NCI-H510A (cell line): ENCODE measurements around the gene EIF3I.

Experiments
- DNase-seq: peaks from one replicate; lab custom pipeline; 2025; lab: John Stamatoyannopoulos, UW

Gene EIF3I

GRCh38 chr1:32198237-32199042 is 23.8 kb upstream of the EIF3I start:
- no peak for DNase-seq

- DNase-seq, result no peak
Measured at GRCh38 chr1:32199043-32199716, 23.0 kb upstream of the EIF3I start.

GRCh38 chr1:32199717-32200072 is 22.5 kb upstream of the EIF3I start:
- DNase-seq, result peak; percentile 14

DNA sequence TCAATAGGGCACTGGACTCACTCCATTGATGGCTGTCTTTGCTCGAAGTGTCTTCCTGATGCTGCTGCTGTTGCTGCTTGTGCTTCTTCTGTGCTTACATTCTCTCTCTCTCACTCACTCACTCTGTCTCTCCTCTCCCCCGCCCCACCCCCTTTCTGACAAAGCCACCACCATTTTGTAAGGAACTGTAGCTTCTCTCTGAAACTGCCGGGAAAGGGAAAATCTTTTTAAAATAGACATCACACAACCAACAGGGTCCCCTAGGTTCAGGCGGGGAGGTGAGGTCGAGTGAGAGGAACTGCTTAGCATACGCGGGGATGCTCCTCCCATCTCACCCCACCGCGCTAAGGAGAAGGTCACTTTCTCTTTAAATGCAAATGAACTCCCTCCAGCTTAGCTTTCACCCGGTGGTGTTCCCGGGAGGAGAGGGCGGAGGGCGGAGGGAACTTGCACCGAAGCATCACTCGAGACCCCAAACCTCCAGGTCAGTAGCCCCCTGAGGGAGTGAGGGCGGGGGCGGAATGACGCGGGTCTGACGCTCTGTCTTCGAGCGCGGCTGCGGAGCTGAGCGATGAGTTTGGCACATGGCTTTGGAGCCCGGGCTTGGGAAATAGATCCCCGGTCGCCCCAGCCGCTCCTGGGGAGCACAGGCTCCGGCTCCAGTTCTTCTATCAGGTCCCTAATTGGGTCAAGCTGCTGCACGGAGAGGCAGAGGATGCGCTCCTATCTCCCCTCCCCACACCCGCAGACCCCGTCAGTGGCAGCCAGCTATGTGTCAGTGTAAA is 21.8 kb upstream of the EIF3I start, which contains the start of gene CCDC28B:
Gene CCDC28B, plus strand, starts transcription at position 370 of the 785 bp plus-strand sequence. CDS start 1,341 bp downstream, outside the sequence.
- peak; percentile 38 for DNase-seq

- DNase-seq, result peak; percentile 12
Measured at GRCh38 chr1:32201011-32201855, 21.0 kb upstream of the EIF3I start.

DNA sequence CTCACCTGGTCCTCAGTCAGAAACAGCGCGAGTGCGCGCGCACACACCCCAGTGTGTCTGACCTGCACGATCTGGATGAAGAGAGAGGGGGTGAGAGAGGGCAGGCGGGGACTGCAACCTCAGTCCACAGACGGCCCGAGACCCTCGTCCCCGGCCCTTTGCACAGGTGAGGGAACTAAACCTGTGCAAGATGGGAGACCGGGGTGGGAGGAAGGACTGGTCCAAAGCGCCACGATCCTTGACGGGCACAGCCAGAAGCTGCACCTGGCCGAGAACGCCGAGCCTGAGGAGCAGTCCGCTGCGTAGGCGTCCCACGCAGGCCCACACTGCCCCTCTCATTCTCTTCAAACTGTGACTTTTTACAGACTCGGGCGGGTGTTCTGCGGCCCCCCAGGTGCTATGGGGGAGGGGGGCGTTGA is 17.3 kb upstream of the EIF3I start:
- DNase-seq, result no peak

GRCh38 chr1:32205401-32206370 is 16.5 kb upstream of the EIF3I start, which contains the start of gene IQCC:
TSS of gene IQCC (plus strand) at chr1:32205671. CDS start at chr1:32205682, 11 bp downstream.
- DNase-seq, result peak; percentile 82

DNA sequence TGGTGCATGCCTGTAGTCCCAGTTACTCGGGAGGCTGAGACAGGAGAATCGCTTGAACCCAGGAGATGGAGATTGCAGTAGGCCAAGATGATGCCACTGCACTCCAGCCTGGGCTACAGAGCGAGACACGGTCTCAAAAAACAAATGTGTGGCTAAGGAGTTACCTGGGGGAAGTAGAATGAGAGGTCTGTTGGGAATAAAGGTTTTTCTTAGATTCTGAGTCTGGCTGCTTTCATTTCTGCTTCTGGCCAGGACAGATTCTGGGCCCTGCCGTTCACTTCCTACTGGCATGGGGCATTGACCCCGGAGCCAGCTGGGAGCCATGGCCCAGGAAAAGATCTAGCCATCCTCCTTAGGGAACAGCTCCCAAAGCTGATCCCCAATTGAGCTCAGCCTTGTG is 13.7 kb upstream of the EIF3I start:
- no peak for DNase-seq

DNA sequence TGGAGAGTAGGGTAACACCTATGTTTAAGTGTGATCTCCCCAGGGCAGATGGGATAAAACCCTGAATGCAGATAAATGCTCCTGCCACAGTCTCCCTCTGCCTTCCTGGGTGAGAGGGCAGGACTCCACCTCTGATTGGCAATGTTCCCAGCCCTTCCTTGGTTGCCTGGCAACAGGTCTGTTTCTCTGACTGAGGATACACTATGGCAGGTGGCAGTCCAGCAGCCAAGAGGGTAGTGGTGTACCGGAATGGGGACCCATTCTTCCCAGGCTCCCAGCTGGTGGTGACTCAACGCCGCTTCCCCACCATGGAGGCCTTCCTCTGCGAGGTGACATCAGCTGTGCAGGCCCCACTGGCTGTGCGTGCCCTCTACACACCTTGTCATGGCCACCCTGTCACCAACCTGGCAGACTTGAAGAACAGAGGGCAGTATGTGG is 13.3 kb upstream of the EIF3I start, which contains the start of gene DCDC2B:
Gene DCDC2B, plus strand, starts transcription at position 199 of the 438 bp plus-strand sequence. Its CDS starts 5 bp downstream, at position 204.
- DNase-seq, result peak; percentile 59

DNA sequence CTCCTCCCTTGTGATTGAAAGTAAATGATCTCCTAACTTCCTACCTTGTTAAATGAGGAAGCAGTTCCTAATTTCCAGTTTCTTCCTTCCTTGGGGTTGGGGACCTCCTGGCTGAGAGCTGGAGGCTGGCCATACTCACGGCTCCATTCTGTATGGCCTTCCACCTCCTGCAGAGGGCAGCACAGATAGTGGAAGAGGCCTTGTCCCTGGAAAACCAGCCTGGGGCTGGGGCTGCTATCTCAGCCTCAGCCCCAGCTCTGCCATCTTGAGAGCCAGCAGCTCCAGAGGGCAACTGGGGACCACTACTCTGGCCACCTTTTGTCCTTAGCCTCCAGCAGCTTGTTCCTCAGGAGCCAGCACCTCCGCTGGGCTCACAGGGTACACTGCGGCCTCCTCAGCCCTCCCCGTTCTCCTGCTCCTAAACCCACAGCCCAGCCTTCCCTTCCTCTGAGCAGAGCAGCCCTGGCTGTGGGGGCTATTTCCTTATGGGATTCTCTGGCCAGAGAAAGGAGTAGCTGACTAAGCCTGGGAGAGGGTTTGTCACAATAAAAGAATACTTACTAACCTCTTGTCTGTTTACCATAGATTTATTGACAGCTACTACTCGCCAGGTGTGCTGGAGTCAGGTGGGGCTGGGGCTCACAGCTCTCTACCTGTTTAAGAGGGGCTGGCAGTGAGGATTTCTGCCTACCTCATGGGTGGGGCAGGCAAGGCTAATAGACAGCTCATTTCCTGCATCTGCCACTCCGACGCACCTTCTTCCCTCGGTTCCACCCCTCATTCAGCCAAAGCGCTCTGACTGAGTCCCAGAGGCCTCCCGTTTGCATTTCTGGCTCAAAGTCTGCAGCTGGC is 6.4 kb upstream of the EIF3I start:
- DNase-seq, result peak; percentile 62

DNA sequence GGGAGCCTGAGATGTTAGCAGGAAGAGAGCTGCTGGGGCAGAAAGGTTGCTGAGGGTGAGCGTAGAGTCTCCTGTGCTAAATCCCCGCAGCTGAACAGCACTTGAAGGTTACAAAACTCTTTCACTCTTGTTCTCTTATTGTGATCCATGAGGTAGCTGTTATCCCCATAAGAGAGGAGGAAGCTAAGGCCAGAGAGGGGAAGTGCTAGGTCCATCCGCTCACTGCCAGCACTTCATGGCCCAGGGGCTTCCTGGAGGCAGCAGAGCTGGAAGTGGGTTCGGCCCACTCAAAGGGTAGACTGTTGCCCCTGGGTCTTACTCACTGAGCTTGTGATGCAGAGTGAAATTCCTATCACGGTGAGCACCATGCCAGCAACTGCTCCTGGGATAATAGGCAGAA is 5.6 kb upstream of the EIF3I start:
- no peak for DNase-seq

- DNase-seq, result no peak
Measured at GRCh38 chr1:32219022-32219421, 3.2 kb upstream of the EIF3I start.

DNA sequence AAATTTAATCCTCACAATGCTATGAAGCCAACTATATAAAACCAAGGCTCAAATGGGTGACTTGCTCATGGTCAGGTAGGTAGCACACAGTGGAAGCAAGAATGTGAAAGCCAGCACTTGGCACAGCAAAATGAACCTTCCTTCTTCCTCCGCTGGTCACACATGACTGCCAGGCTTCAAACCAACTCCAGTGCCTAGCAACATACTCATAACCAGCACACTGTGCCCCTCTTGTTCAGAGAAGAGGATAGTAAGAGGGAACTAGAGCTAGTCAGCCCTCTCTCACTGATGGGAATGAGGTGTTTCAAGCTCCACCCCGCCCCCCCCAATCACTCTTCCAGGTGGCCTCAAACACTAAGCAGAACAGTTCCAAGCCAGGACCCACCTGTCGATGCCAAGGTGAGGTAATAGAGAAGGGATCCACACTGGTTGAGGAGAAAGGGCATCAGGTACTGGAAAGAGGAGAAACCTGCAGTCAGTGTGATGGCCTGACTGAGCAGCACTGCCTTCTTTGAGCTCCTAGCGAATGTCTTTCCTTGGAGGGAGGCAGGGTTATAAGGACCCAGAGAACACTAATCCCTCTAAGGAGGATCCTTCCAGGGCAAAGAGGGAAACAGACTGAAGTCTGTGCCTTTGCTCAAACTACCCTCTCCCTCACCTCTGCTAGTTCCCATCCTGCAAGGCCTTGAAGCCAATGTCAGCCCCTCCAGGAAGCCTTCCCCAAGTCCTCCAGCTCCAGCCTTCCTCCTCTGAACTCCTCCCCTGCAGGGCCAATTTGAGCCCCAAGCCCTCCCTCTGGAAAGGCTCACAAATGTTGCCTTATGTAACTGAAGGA is 1.2 kb upstream of the EIF3I start:
- DNase-seq, result peak; percentile 60

GRCh38 chr1:32221581-32221979 is 627 bp upstream of the EIF3I start:
- no peak for DNase-seq

GRCh38 chr1:32223683-32224082 is 1.5 kb downstream of the EIF3I start:
- DNase-seq, result no peak

GRCh38 chr1:32224285-32224684 is 2.1 kb downstream of the EIF3I start:
- DNase-seq, result no peak

GRCh38 chr1:32228771-32229170 is 6.6 kb downstream of the EIF3I start:
- no peak for DNase-seq

GRCh38 chr1:32231843-32232432 is 9.7 kb downstream of the EIF3I start:
- DNase-seq, result no peak
